Keratinocyte (primary cell): ENCODE data around the gene OPTN.

Source experiments
- CTCF ChIP-seq, 3 experiments: IDR thresholded peaks in 1 of 3; conservative IDR thresholded peaks in 1 of 3; optimal IDR thresholded peaks in 1 of 3; 2 replicates in 2 of 3; 3 replicates in 1 of 3; pipeline versions ENCODE3 to v1.5.1; 2011; ENCODE audit warnings: low read length in 3 of 3, mild to moderate bottlenecking in 3 of 3, moderate library complexity in 2 of 3, control low read depth in 1 of 3, inconsistent platforms in 1 of 3; ENCODE audit not compliant: insufficient read depth in 2 of 3; ENCODE audit errors: extremely low read depth in 1 of 3
- EZH2 ChIP-seq: IDR thresholded peaks from one replicate; pipeline ENCODE4 v1.6.1; 2012; ENCODE audit warnings: inconsistent platforms, mild to moderate bottlenecking, low read length, moderate library complexity

GRCh38 chr10:13091801-13092200 lies 8.2 kb upstream of the OPTN start:
- TF ChIP-seq CTCF (optimal IDR thresholded peaks at IDR 0.05 in 1 of 3, IDR thresholded peaks at IDR 0.05 in 1 of 3, conservative IDR thresholded peaks at IDR 0.05 in 1 of 3; ENCODE audit: extremely low read depth in 1 of 3, insufficient read depth in 2 of 3, low read length in 3 of 3) (no peak), EZH2 (no peak)
